K562 (cell line): ENCODE measurements around the gene ITIH3.

ENCODE experiments used
- EGR1 ChIP-seq: fragments of 450-650 bp; conservative IDR thresholded peaks from 2 replicates; pipeline ENCODE4 v1.6.1; 2017; ENCODE audit warnings: mild to moderate bottlenecking
- EZH2 ChIP-seq: IDR thresholded peaks from 2 replicates; pipeline ENCODE4 v1.6.1; 2012; ENCODE audit warnings: low read depth, mild to moderate bottlenecking, inconsistent platforms, low read length, borderline replicate concordance
- FOXA1 ChIP-seq: fragments of 450-650 bp; IDR thresholded peaks from 2 replicates; pipeline ENCODE4 v1.6.1; 2016; ENCODE audit warnings: mild to moderate bottlenecking, borderline replicate concordance
- FOXM1 ChIP-seq, 2 experiments: fragments of 450-650 bp in 1 of 2; sonication (generic) in 1 of 2; formaldehyde crosslinking in 1 of 2; IDR thresholded peaks; 2 replicates each; pipeline versions ENCODE4 v1.6.1 to v1.9.0; 2017 to 2022; ENCODE audit warnings: low read depth in 2 of 2, mild to moderate bottlenecking in 2 of 2, missing genetic modification reagents in 1 of 2, moderate library complexity in 1 of 2
- LEF1 ChIP-seq: fragments of 450-650 bp; IDR thresholded peaks from 2 replicates; pipeline ENCODE4 v1.6.1; 2016; ENCODE audit warnings: mild to moderate bottlenecking
- MAFK ChIP-seq: IDR thresholded peaks from 2 replicates; pipeline ENCODE4 v1.6.1; 2011; ENCODE audit warnings: low read length, improper control_type of control experiment
- NCOA2 ChIP-seq, 2 experiments: fragments of 450-650 bp; IDR thresholded peaks; 2 replicates each; pipeline ENCODE4 v1.6.1; 2018; ENCODE audit warnings: mild to moderate bottlenecking in 2 of 2, moderate library complexity in 1 of 2; ENCODE audit not compliant: partially characterized antibody in 2 of 2
- NEUROD1 ChIP-seq: fragments of 150-350 bp; IDR thresholded peaks from 2 replicates; pipeline ENCODE4 v1.6.1; 2014; ENCODE audit warnings: borderline replicate concordance, low read length, low read depth; ENCODE audit not compliant: partially characterized antibody
- POLR2A ChIP-seq: fragments of 450-650 bp; conservative IDR thresholded peaks from 2 replicates; pipeline ENCODE4 v1.6.1; 2016
- SIN3A ChIP-seq, 2 experiments: fragments of 150-350 bp in 1 of 2; IDR thresholded peaks; 2 replicates each; pipeline ENCODE4 v1.6.1; 2011 to 2016; ENCODE audit warnings: borderline replicate concordance in 2 of 2, low read depth in 2 of 2, low read length in 2 of 2, mild to moderate bottlenecking in 2 of 2, moderate library complexity in 2 of 2; ENCODE audit not compliant: control insufficient read depth in 1 of 2
- SIRT6 ChIP-seq: IDR thresholded peaks from one replicate; pipeline ENCODE4 v1.6.1; 2012; ENCODE audit warnings: low read depth, mild to moderate bottlenecking, control low read depth, inconsistent platforms, low read length, moderate library complexity
- TF ChIP-seq, protein P1 (sequence below), 3 experiments: IDR thresholded peaks in 2 of 3; conservative IDR thresholded peaks in 1 of 3; 2 replicates each; pipeline ENCODE4 v1.5.1; 2011 to 2012; ENCODE audit warnings: low read length in 3 of 3, mild to moderate bottlenecking in 3 of 3, control low read depth in 2 of 3, improper control_type of control experiment in 1 of 3, inconsistent platforms in 1 of 3, low read depth in 1 of 3, mixed read lengths in 1 of 3, moderate library complexity in 1 of 3; ENCODE audit not compliant: insufficient read depth in 2 of 3

DNA sequence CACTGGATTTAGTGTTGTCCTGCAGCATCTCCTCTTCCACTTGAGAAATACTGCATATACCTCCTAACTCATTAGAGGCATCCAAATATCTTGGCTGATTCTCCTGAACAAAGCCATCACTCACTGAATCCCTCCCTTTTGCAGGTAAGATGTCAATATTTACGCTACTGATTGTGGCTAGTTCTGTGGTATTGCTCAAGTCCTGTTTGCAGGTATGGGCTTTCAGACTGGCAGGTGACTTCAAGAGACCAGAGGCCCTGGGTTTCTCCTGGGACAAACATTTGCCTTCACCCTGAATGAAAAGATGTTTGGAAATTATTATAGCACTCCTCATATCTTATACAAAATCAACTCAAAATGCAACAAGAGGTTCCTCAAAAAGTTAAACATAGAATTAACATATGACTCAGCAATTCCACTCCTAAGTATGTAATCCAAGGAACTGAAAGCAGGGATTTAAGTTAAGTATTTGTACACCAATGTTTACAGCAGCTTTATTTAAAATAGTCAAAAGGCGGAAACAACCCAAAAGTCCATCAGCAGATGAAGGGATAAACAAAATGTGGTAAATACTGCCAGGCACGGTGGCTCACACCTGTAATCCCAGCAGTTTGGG, 42.4 kb upstream of the ITIH3 start:
- TF ChIP-seq SIRT6 (no peak), FOXM1 (IDR thresholded peaks at IDR 0.05; ENCODE audit: low read depth) (no peak), FOXM1 (CRISPR knock-in tag; IDR thresholded peaks at IDR 0.05; ENCODE audit: low read depth) (no peak), EZH2 (no peak), FOXA1 (no peak), SIN3A (IDR thresholded peaks at IDR 0.05; ENCODE audit: borderline replicate concordance in 2 of 2, control insufficient read depth in 1 of 2, low read depth in 2 of 2, low read length in 2 of 2) (no peak), LEF1 (no peak), MAFK (peak; percentile 79), NEUROD1 (no peak), EGR1 (no peak), POLR2A (no peak), NCOA2 (IDR thresholded peaks at IDR 0.05; ENCODE audit: partially characterized antibody in 2 of 2) (no peak)
- TF ChIP-seq, protein P1, sequence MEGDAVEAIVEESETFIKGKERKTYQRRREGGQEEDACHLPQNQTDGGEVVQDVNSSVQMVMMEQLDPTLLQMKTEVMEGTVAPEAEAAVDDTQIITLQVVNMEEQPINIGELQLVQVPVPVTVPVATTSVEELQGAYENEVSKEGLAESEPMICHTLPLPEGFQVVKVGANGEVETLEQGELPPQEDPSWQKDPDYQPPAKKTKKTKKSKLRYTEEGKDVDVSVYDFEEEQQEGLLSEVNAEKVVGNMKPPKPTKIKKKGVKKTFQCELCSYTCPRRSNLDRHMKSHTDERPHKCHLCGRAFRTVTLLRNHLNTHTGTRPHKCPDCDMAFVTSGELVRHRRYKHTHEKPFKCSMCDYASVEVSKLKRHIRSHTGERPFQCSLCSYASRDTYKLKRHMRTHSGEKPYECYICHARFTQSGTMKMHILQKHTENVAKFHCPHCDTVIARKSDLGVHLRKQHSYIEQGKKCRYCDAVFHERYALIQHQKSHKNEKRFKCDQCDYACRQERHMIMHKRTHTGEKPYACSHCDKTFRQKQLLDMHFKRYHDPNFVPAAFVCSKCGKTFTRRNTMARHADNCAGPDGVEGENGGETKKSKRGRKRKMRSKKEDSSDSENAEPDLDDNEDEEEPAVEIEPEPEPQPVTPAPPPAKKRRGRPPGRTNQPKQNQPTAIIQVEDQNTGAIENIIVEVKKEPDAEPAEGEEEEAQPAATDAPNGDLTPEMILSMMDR (IDR thresholded peaks at IDR 0.05 in 2 of 3, conservative IDR thresholded peaks at IDR 0.05 in 1 of 3; ENCODE audit: insufficient read depth in 2 of 3, low read depth in 1 of 3, low read length in 3 of 3), result no peak
